MCF 10A (cell line): ENCODE measurements around the gene SEC22C. TPM values are rescaled to one million over a fixed set of nuclear protein-coding genes. Genes with fewer than 3 reads are reported as not detected.

Experiments
- BruUV-seq: library from RNA; stranded (reverse); fragments of 400-500 nt; replicated peaks from 2 replicates; lab custom pipeline; 2021; lab: Mats Ljungman, UMichigan
- CTCF ChIA-PET: fragments of 300-600 bp; sonication (Branson Sonifier 250); formaldehyde crosslinking; extraction: SDS; loops from one replicate; lab custom pipeline; 2021; ENCODE audit warnings: antibody characterized with exemption, inconsistent platforms; lab: Yijun Ruan, JAX
- POLR2A ChIA-PET: fragments of 300-600, 350-650 bp; sonication (Branson Sonifier 250); formaldehyde crosslinking; extraction: SDS; loops from one replicate; lab custom pipeline; 2020; ENCODE audit warnings: antibody characterized with exemption, inconsistent platforms; lab: Yijun Ruan, JAX
- DNase-seq: peaks from one replicate; pipeline ENCODE4 v3.0.0-alpha.2; 2018; ENCODE audit not compliant: unreplicated experiment
- H3K27ac Mint-ChIP-seq: one replicate; pipeline ENCODE4 v1.8.0; 2022; ENCODE audit warnings: mild to moderate bottlenecking, low read depth, mixed read lengths; ENCODE audit not compliant: unreplicated experiment
- H3K27me3 Mint-ChIP-seq: one replicate; pipeline ENCODE4 v1.8.0; 2022; ENCODE audit warnings: mixed read lengths; ENCODE audit not compliant: insufficient read depth, unreplicated experiment
- H3K36me3 Mint-ChIP-seq: one replicate; pipeline ENCODE4 v1.8.0; 2022; ENCODE audit warnings: mild to moderate bottlenecking, moderate library complexity, mixed read lengths; ENCODE audit not compliant: insufficient read depth, unreplicated experiment
- H3K4me1 Mint-ChIP-seq: one replicate; pipeline ENCODE4 v1.8.0; 2022; ENCODE audit warnings: mixed read lengths; ENCODE audit not compliant: insufficient read depth, unreplicated experiment
- H3K4me3 Mint-ChIP-seq: one replicate; pipeline ENCODE4 v1.8.0; 2022; ENCODE audit warnings: mild to moderate bottlenecking, moderate library complexity, mixed read lengths; ENCODE audit not compliant: unreplicated experiment
- H3K9me3 Mint-ChIP-seq: one replicate; pipeline ENCODE4 v1.8.0; 2022; ENCODE audit warnings: mixed read lengths; ENCODE audit not compliant: unreplicated experiment
- intact Hi-C: fragments of 100-400 bp; cut with micrococcal nuclease; formaldehyde crosslinking; loops from 2 replicates; pipeline ENCODE4 v1.14.1; 2022
- total RNA-seq: library from RNA; stranded (reverse); gene quantifications from 2 replicates; pipeline ENCODE4 v1.2.3, GENCODE V29; 2022
- TF ChIP-seq, protein P1 (sequence below): fragments of 200-600 bp; IDR thresholded peaks from one replicate; pipeline ENCODE4 v1.8.0; 2022; ENCODE audit warnings: antibody characterized with exemption, mild to moderate bottlenecking; ENCODE audit not compliant: unreplicated experiment

Gene SEC22C
- total RNA-seq, 1 experiment from 2014 or later: 55.7 TPM

DNA sequence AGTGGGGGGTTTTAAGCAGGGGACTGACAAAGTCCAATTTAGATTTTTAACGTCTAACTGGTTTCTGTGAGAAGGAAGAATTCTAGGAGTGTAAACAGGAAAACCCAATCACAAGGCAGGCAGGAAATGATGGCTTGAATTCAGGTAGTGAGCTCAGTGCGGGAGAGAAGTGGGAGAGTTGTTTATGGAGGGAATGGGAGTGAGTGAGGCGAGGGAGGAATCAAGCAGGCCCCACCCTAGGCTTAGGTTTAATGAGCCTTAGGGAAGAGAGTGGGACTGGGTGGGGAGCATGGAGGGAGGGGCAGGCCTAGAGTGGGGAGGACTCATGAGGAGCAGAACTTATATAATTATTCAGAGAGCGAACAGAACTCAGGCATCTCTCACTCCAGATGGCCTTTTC, 61.4 kb downstream of the SEC22C start:
- H3K27ac Mint-ChIP-seq: no peak overlapping the region
- no TSS peak for BruUV-seq

DNA sequence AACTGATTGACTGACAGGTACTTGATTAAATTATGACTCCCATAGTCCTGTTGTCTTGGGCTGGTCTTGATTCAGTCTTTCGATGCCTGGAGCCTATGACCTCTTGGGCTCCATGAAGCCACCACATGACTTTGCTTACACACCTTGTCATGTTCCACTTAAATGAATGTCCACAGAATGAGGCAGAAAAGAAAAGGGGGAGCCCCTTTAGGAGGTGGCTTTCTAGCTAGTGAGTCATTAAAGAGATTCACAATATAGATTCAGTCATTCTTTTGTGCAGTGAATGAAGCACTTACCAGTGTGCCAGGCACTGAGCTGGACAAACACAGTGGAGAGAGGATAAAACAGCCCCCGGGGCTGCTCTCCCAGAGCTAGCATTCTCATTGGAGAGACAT, 62.2 kb downstream of the SEC22C start:
- TF ChIP-seq, protein P1, sequence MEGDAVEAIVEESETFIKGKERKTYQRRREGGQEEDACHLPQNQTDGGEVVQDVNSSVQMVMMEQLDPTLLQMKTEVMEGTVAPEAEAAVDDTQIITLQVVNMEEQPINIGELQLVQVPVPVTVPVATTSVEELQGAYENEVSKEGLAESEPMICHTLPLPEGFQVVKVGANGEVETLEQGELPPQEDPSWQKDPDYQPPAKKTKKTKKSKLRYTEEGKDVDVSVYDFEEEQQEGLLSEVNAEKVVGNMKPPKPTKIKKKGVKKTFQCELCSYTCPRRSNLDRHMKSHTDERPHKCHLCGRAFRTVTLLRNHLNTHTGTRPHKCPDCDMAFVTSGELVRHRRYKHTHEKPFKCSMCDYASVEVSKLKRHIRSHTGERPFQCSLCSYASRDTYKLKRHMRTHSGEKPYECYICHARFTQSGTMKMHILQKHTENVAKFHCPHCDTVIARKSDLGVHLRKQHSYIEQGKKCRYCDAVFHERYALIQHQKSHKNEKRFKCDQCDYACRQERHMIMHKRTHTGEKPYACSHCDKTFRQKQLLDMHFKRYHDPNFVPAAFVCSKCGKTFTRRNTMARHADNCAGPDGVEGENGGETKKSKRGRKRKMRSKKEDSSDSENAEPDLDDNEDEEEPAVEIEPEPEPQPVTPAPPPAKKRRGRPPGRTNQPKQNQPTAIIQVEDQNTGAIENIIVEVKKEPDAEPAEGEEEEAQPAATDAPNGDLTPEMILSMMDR: no peak
- no peak overlapping the region for H3K27ac Mint-ChIP-seq
- no TSS peak for BruUV-seq
- CTCF ChIA-PET: interaction anchor here (0.7 to 1.1 kb wide), 4 partner anchors 17 to 1667 kb away, joined by 3 read pairs; no protein-coding TSS in a partner anchor
- H3K27me3 Mint-ChIP-seq: no peaks in the 10 kb centered on the region
- H3K4me3 Mint-ChIP-seq: no peak overlapping the region
- no peak for DNase-seq
- no peaks in the 10 kb centered on the region for H3K9me3 Mint-ChIP-seq
- POLR2A ChIA-PET: no interaction called here
- intact Hi-C loops: no loop called here
- peaks cover 20% of the 10 kb centered on the region for H3K4me1 Mint-ChIP-seq
- H3K36me3 Mint-ChIP-seq: no peaks in the 10 kb centered on the region

More for the DNA sequence above, 61.4 kb downstream of the SEC22C start:
- POLR2A ChIA-PET: no interaction called here
- DNase-seq: no peak
- CTCF ChIA-PET: interaction anchor here (0.7 to 1.1 kb wide), 3 partner anchors 27 to 1668 kb away, joined by 3 read pairs; no protein-coding TSS in a partner anchor
- Mint-ChIP-seq H3K36me3 (no peaks in the 10 kb centered on the region), H3K27me3 (no peaks in the 10 kb centered on the region), H3K4me3 (no peak overlapping the region), H3K4me1 (peaks cover 12% of the 10 kb centered on the region), H3K9me3 (no peaks in the 10 kb centered on the region)
- TF ChIP-seq, protein P1: no peak
- intact Hi-C loops: no loop called here

DNA sequence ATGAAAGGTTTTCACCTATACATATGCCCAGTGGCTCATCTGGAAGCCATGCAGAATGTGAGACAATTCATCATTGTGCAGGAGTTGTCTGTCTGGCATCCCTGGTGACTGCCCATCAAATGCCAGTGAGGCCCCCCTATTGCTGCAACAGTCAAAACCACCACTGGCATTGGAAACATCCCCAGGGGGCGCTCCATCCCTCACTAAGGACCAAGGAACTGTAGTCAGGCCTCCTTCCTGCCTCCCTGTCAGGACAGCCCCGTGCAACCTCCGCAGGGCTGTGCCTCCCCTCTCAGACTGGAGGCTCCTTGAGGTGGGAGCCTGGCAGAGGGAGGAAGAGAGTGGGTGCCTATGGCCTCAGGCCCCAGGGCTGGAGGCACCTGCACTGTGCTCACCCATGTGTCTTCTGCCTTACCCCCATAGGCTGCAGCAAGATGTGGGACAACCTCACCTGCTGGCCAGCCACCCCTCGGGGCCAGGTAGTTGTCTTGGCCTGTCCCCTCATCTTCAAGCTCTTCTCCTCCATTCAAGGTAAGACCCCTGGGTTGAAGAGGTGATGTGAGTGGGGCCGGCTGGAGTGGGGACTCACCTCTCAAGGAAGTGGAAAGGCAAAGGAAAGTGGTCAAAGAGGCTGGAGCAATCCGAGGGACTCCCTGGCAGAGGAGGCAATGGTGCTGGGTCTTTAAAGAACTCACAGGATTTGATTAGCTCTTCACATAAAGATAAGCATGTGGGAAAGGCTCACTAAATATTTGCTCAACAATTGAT, 62.8 kb downstream of the SEC22C start:
- ChIA-PET CTCF (interaction anchor here (0.8 to 1.1 kb wide), 3 partner anchors 17 to 34 kb away, joined by 3 read pairs; no protein-coding TSS in a partner anchor), POLR2A (no interaction called here)
- DNase-seq: peak; percentile 4
- Mint-ChIP-seq H3K4me3 (no peak overlapping the region), H3K27me3 (no peaks in the 10 kb centered on the region), H3K4me1 (peaks cover 23% of the 10 kb centered on the region), H3K27ac (no peak overlapping the region), H3K9me3 (no peaks in the 10 kb centered on the region), H3K36me3 (no peaks in the 10 kb centered on the region)
- BruUV-seq: no TSS peak
- intact Hi-C loops: no loop called here
- TF ChIP-seq, protein P1: no peak

DNA sequence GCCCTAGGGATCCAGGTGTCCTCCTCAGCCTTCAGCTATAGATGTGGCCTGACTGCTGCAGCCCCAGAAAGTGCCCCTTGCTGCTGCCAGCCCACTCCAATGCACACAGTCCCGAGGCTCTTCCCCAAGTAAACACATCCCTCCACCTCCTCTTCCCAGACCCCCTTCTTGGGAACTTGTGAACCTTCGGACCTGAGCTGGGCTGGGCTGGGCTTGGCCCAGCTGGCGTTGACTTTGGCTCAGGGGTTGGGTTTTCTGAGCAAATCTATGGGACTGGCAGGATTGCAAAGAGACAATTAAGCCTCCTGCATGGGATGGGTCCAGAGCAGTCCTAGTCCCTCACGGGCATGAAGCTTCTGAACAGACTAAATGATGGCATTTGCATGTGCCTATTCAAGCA, 64.7 kb downstream of the SEC22C start:
- TF ChIP-seq, protein P1: no peak
- POLR2A ChIA-PET: no interaction called here
- CTCF ChIA-PET: interaction anchor here (0.5 to 1.1 kb wide), 3 partner anchors 19 to 1947 kb away, joined by 3 to 4 read pairs (median 3); no protein-coding TSS in a partner anchor
- H3K27ac Mint-ChIP-seq: no peak overlapping the region
- peaks cover 23% of the 10 kb centered on the region for H3K4me1 Mint-ChIP-seq
- H3K9me3 Mint-ChIP-seq: no peaks in the 10 kb centered on the region
- H3K4me3 Mint-ChIP-seq: no peak overlapping the region
- H3K27me3 Mint-ChIP-seq: no peaks in the 10 kb centered on the region
- H3K36me3 Mint-ChIP-seq: no peaks in the 10 kb centered on the region
- no TSS peak for BruUV-seq
- intact Hi-C loops: no loop called here
- DNase-seq: no peak
